GM12878 (cell line): ENCODE data around the gene AURKA. TPM values are rescaled to one million over a fixed set of nuclear protein-coding genes. Genes with fewer than 3 reads are reported as not detected.
A peak's percentile ranks its signal among the peaks of the same experiment; 100 is the strongest.

Experiments used
- ATAC-seq: fragments of 200-7000 bp; cut with Tn5 transposase; 3 replicates; pipeline ENCODE4 v1.9.1; 2020; ENCODE audit warnings: mild to moderate bottlenecking, moderate library complexity
- BruUV-seq: library from RNA; stranded (reverse); fragments of 400-500 nt; replicated peaks from 2 replicates; lab custom pipeline; 2021; lab: Mats Ljungman, UMichigan
- CTCF ChIA-PET: fragments of 300-600 bp; sonication (Branson Sonifier 250); formaldehyde crosslinking; extraction: SDS; loops from one replicate; lab custom pipeline; 2021; ENCODE audit warnings: inconsistent platforms; lab: Yijun Ruan, JAX
- POLR2A ChIA-PET: fragments of 350-600 bp; formaldehyde crosslinking; extraction: SDS; loops from one replicate; lab custom pipeline; 2021; ENCODE audit warnings: inconsistent platforms; lab: Charles Lee
- RAD21 ChIA-PET: fragments of 300-600 bp; sonication (Branson Sonifier 250); formaldehyde crosslinking; loops from one replicate; lab custom pipeline; 2023; ENCODE audit warnings: antibody characterized with exemption; ENCODE audit not compliant: unreplicated experiment; lab: Charles Lee
- SMC1A ChIA-PET: fragments of 300-600 bp; sonication (Branson Sonifier 250); formaldehyde crosslinking; loops from one replicate; lab custom pipeline; 2023; ENCODE audit not compliant: unreplicated experiment, uncharacterized antibody; lab: Charles Lee
- DNase-seq: peaks from one replicate; pipeline ENCODE4 v3.0.0-alpha.2; 2011; ENCODE audit warnings: low read depth, low spot score
- FAIRE-seq: peaks from 3 replicates; lab custom pipeline; 2011; peaks lifted over from hg19 to GRCh38; lab: Jason Lieb, UNC
- H2AFZ ChIP-seq: 2 replicates; pipeline ENCODE4 v1.6.0; 2011; ENCODE audit warnings: low read depth, low read length, control low read depth; ENCODE audit not compliant: control insufficient read depth
- H3K27ac ChIP-seq: 2 replicates; pipeline ENCODE4 v1.5.1; 2011; ENCODE audit warnings: control low read depth; ENCODE audit not compliant: control insufficient read depth, insufficient read depth
- H3K27me3 ChIP-seq, 2 experiments: replicated peaks in 1 of 2; 2 replicates each; pipeline versions ENCODE4 v1.6.0 to v1.6.1; 2011; ENCODE audit warnings: low read length in 1 of 2; ENCODE audit not compliant: control insufficient read depth in 2 of 2, insufficient read depth in 2 of 2
- H3K36me3 ChIP-seq, 2 experiments: 2 replicates each; pipeline ENCODE4 v1.5.1; 2011; ENCODE audit warnings: low read length in 1 of 2; ENCODE audit not compliant: control insufficient read depth in 2 of 2, insufficient read depth in 2 of 2
- H3K4me1 ChIP-seq: 2 replicates; pipeline ENCODE4 v1.6.1; 2011; ENCODE audit warnings: mild to moderate bottlenecking, low read length, moderate library complexity, mixed read lengths; ENCODE audit not compliant: control insufficient read depth, insufficient read depth
- H3K4me2 ChIP-seq: 2 replicates; pipeline ENCODE4 v1.6.0; 2011; ENCODE audit warnings: control low read depth; ENCODE audit not compliant: control insufficient read depth, insufficient read depth
- H3K4me3 ChIP-seq: fragments of 200-600 bp; sonication (generic); 2 replicates; pipeline ENCODE4 v1.5.1; 2016
- H3K79me2 ChIP-seq: 2 replicates; pipeline ENCODE4 v1.6.0; 2011; ENCODE audit warnings: low read length; ENCODE audit not compliant: control insufficient read depth, insufficient read depth
- H3K9ac ChIP-seq: 2 replicates; pipeline ENCODE4 v1.8.0; 2011; ENCODE audit warnings: low read length, control low read depth, mixed read lengths; ENCODE audit not compliant: control insufficient read depth, insufficient read depth
- H3K9me3 ChIP-seq: replicated peaks from 3 replicates; pipeline ENCODE4 v1.5.1; 2011; ENCODE audit warnings: mild to moderate bottlenecking, low read length; ENCODE audit not compliant: control insufficient read depth, insufficient read depth
- H4K20me1 ChIP-seq: 2 replicates; pipeline ENCODE4 v1.6.0; 2011; ENCODE audit not compliant: control insufficient read depth, insufficient read depth
- BRCA1 ChIP-seq: IDR thresholded peaks from 2 replicates; pipeline ENCODE4 v1.6.1; 2011; ENCODE audit warnings: low read depth, low read length, improper control_type of control experiment
- CUX1 ChIP-seq: IDR thresholded peaks from 2 replicates; pipeline ENCODE4 v1.6.1; 2012; ENCODE audit warnings: improper control_type of control experiment, low read depth, low read length; ENCODE audit not compliant: insufficient replicate concordance
- EGR1 ChIP-seq, 2 experiments: IDR thresholded peaks; 1 replicate in 1 of 2; 2 replicates in 1 of 2; pipeline ENCODE4 v1.6.1; 2011 to 2012; ENCODE audit warnings: low read depth in 2 of 2, low read length in 2 of 2, borderline replicate concordance in 1 of 2, mild to moderate bottlenecking in 1 of 2, moderate library complexity in 1 of 2
- GABPA ChIP-seq: IDR thresholded peaks from 2 replicates; pipeline ENCODE4 v1.6.1; 2014; ENCODE audit warnings: antibody characterized with exemption, low read depth, mild to moderate bottlenecking, inconsistent platforms
- IKZF2 ChIP-seq, 2 experiments: fragments of 450-650 bp; IDR thresholded peaks; 2 replicates each; pipeline ENCODE4 v1.6.1; 2017; ENCODE audit warnings: mild to moderate bottlenecking in 2 of 2, moderate library complexity in 2 of 2
- KDM1A ChIP-seq: fragments of 200-600 bp; sonication (generic); IDR thresholded peaks from 2 replicates; pipeline ENCODE4 v1.6.1; 2016; ENCODE audit warnings: borderline replicate concordance
- MEF2A ChIP-seq: IDR thresholded peaks from 2 replicates; pipeline ENCODE4 v1.6.1; 2011; ENCODE audit warnings: low read depth, mild to moderate bottlenecking, low read length, moderate library complexity; ENCODE audit not compliant: insufficient read depth
- MTA2 ChIP-seq: fragments of 450-650 bp; IDR thresholded peaks from 2 replicates; pipeline ENCODE4 v1.6.1; 2016; ENCODE audit warnings: low read depth, mild to moderate bottlenecking, moderate library complexity
- NFIC ChIP-seq: IDR thresholded peaks from 2 replicates; pipeline ENCODE4 v1.6.1; 2012; ENCODE audit warnings: low read depth, mild to moderate bottlenecking, inconsistent platforms, low read length, moderate library complexity
- NFYB ChIP-seq: IDR thresholded peaks from 2 replicates; pipeline ENCODE4 v1.6.1; 2011; ENCODE audit warnings: low read depth, mild to moderate bottlenecking, low read length, improper control_type of control experiment, moderate library complexity; ENCODE audit not compliant: insufficient read depth
- NR2C1 ChIP-seq: fragments of 450-650 bp; IDR thresholded peaks from 2 replicates; pipeline ENCODE4 v1.6.1; 2017; ENCODE audit warnings: antibody characterized with exemption, mild to moderate bottlenecking, moderate library complexity
- POLR2A ChIP-seq: IDR thresholded peaks from 2 replicates; pipeline ENCODE4 v1.6.1; 2011; ENCODE audit warnings: low read depth, mild to moderate bottlenecking, low read length
- RB1 ChIP-seq: fragments of 450-650 bp; formaldehyde crosslinking; IDR thresholded peaks from 2 replicates; pipeline ENCODE4 v1.6.1; 2017; ENCODE audit warnings: mild to moderate bottlenecking, borderline replicate concordance
- SMARCA5 ChIP-seq: fragments of 450-650 bp; IDR thresholded peaks from 2 replicates; pipeline ENCODE4 v1.6.1; 2017; ENCODE audit warnings: mild to moderate bottlenecking
- SPI1 ChIP-seq: IDR thresholded peaks from 2 replicates; pipeline ENCODE4 v1.6.1; 2011; ENCODE audit warnings: low read depth, mild to moderate bottlenecking, low read length, moderate library complexity, borderline replicate concordance; ENCODE audit not compliant: insufficient read depth
- SREBF1 ChIP-seq: IDR thresholded peaks from 2 replicates; pipeline ENCODE4 v1.6.1; 2012; ENCODE audit warnings: mild to moderate bottlenecking, low read length
- STAT1 ChIP-seq: fragments of 450-650 bp; conservative IDR thresholded peaks from 2 replicates; pipeline ENCODE4 v1.6.1; 2014; ENCODE audit warnings: antibody characterized with exemption, mild to moderate bottlenecking
- TARDBP ChIP-seq: IDR thresholded peaks from 2 replicates; pipeline ENCODE4 v1.6.1; 2016; ENCODE audit warnings: borderline replicate concordance
- ZNF384 ChIP-seq: IDR thresholded peaks from 2 replicates; pipeline ENCODE4 v1.6.1; 2012; ENCODE audit warnings: low read depth, mild to moderate bottlenecking, low read length, improper control_type of control experiment, borderline replicate concordance
- whole genome bisulfite sequencing: methylation state at CpG from one replicate; pipeline ENCODE4 v1.1.6; 2016; ENCODE audit warnings: low lambda C conversion rate; ENCODE audit not compliant: insufficient replicate concordance, insufficient coverage; ENCODE audit errors: missing lambda C conversion rate; 5-methylcytosine and 5-hydroxymethylcytosine counted together
- in situ Hi-C: fragments of 300-500 bp; cut with MboI; formaldehyde crosslinking; loops from 9 replicates; pipeline ENCODE4 v1.14.3; 2018; ENCODE audit warnings: mixed read lengths
- intact Hi-C: fragments of 100-400 bp; cut with micrococcal nuclease; formaldehyde crosslinking; loops from one replicate; pipeline ENCODE4 v1.14.2; 2022; ENCODE audit not compliant: unreplicated experiment
- polyA plus RNA-seq, 11 experiments: library from polyadenylated mRNA; depleted of rRNA in 4 of 11; unstranded in 6 of 11; stranded (reverse) in 5 of 11; fragments of >200 nt; fragmentation: Nextera tagmentation in 4 of 11; fragmentation: Illumina TruSeq in 1 of 11; extraction: Ambion mirVana in 4 of 11; extraction: Trizol in 1 of 11; gene quantifications; 1 replicate in 1 of 11; 2 replicates in 10 of 11; pipeline versions ENCODE4 v1.2.1 to v1.2.3, GENCODE V29; 2011 to 2016; ENCODE audit warnings: inconsistent platforms in 2 of 11, missing spikeins in 2 of 11, low read depth in 1 of 11
- total RNA-seq, 4 experiments: library from RNA; depleted of rRNA in 3 of 4; stranded (reverse); fragments of >200 nt in 3 of 4; fragmentation: Illumina TruSeq in 1 of 4; extraction: Trizol in 1 of 4; gene quantifications; 2 replicates each; pipeline versions ENCODE4 v1.2.1 to v1.2.3, GENCODE V29; 2013 to 2021
- TF ChIP-seq, protein P1 (sequence below), 3 experiments: IDR thresholded peaks in 2 of 3; conservative IDR thresholded peaks in 1 of 3; 2 replicates each; pipeline ENCODE4 v1.5.1; 2011; ENCODE audit warnings: low read depth in 3 of 3, low read length in 3 of 3, mild to moderate bottlenecking in 3 of 3, control low read depth in 2 of 3, moderate library complexity in 2 of 3, inconsistent platforms in 1 of 3, mixed read lengths in 1 of 3; ENCODE audit not compliant: control insufficient read depth in 2 of 3, insufficient read depth in 1 of 3; ENCODE audit errors: extremely low read depth in 1 of 3

Gene AURKA
- total and polyA plus RNA-seq, 10 of the 15 experiments (the other 5 are each of a cell fraction or from before 2014, with no cell fraction given) = 57.3 to 122 (median 73.4) TPM

DNA sequence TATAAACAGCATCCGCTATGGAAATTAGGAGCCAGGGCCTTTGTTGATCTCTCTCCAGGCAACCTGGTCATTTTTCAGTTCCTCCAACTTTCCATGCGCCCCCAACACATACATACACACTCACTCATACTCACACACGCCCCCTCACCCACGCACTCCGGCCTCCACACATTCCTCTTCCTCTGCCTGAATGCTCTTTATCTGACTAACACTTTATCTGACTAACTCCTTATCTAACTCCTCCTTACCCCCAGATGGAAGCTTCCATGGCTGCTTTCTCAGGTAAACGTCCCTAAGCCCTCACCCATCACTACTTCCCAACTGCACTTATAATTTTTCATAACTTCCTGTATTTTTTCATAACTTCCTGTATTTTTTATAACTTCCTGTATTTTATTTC, 37.5 kb upstream of the AURKA start:
- Histone ChIP-seq H3K27ac (no peak overlapping the region), H3K9ac (no peak overlapping the region), H3K4me3 (no peak overlapping the region), H2AFZ (peak overlapping the region; percentile 79), H3K4me1 (peaks cover 10% of the 10 kb centered on the region), H3K36me3 (no peaks in the 10 kb centered on the region), H3K9me3 (no peaks in the 10 kb centered on the region), H4K20me1 (no peaks in the 10 kb centered on the region), H3K4me2 (no peak overlapping the region), H3K79me2 (no peaks in the 10 kb centered on the region), H3K27me3 (no peaks in the 10 kb centered on the region)
- in situ Hi-C loops = no loop called here
- no peak for DNase-seq
- FAIRE-seq = no peak
- ChIA-PET SMC1A (interaction anchor here (1.9 to 2.0 kb wide), 2 partner anchors 8 to 10 kb away, joined by 5 to 6 read pairs; no protein-coding TSS in a partner anchor), POLR2A (no interaction called here), RAD21 (no interaction called here), CTCF (no interaction called here)
- no TSS peak for BruUV-seq
- ATAC-seq = no peak
- WGBS = 38% methylated on average over 6 of the region's 6 CpGs
- intact Hi-C loops = no loop called here
- no peak for TF ChIP-seq SPI1
- TF ChIP-seq CUX1 = no peak
- no peak for TF ChIP-seq ZNF384
- no peak for TF ChIP-seq NR2C1
- no peak for TF ChIP-seq TARDBP
- TF ChIP-seq NFYB = no peak
- TF ChIP-seq SMARCA5 = no peak
- no peak for TF ChIP-seq SREBF1
- no peak for TF ChIP-seq RB1
- TF ChIP-seq, protein P1, sequence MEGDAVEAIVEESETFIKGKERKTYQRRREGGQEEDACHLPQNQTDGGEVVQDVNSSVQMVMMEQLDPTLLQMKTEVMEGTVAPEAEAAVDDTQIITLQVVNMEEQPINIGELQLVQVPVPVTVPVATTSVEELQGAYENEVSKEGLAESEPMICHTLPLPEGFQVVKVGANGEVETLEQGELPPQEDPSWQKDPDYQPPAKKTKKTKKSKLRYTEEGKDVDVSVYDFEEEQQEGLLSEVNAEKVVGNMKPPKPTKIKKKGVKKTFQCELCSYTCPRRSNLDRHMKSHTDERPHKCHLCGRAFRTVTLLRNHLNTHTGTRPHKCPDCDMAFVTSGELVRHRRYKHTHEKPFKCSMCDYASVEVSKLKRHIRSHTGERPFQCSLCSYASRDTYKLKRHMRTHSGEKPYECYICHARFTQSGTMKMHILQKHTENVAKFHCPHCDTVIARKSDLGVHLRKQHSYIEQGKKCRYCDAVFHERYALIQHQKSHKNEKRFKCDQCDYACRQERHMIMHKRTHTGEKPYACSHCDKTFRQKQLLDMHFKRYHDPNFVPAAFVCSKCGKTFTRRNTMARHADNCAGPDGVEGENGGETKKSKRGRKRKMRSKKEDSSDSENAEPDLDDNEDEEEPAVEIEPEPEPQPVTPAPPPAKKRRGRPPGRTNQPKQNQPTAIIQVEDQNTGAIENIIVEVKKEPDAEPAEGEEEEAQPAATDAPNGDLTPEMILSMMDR (IDR thresholded peaks at IDR 0.05 in 2 of 3, conservative IDR thresholded peaks at IDR 0.05 in 1 of 3; ENCODE audit: control insufficient read depth in 2 of 3, extremely low read depth in 1 of 3, insufficient read depth in 1 of 3, low read depth in 3 of 3, low read length in 3 of 3) = no peak
- no peak for TF ChIP-seq BRCA1
- TF ChIP-seq NFIC = no peak
- TF ChIP-seq EGR1 (IDR thresholded peaks at IDR 0.05; ENCODE audit: borderline replicate concordance in 1 of 2, low read depth in 2 of 2, low read length in 2 of 2) = peak in 1 of 2 experiments; percentile 61; a peak in 2 of 3 replicates
- TF ChIP-seq IKZF2 (IDR thresholded peaks at IDR 0.05) = peak in 1 of 2 experiments; percentile 13; a peak in 1 of 4 replicates
- no peak for TF ChIP-seq KDM1A
- 0 out of 2 replicates have a peak, but pooled peaks have one; percentile 14 for TF ChIP-seq GABPA
- no peak for TF ChIP-seq MTA2
- no peak for TF ChIP-seq MEF2A
- no peak for TF ChIP-seq POLR2A
- TF ChIP-seq STAT1 = no peak
